Trophoblast cell (in vitro differentiated cells and primary cell): ENCODE results near the gene TTLL11.
"Not testable (repeated sequence)": the region's sequence is repeated elsewhere in the genome, so short reads cannot be mapped to it uniquely, and the experiment has no call there.

ENCODE experiments used
- DNase-seq, 2 donors: peaks; one replicate each; pipeline ENCODE4 v3.0.0-alpha.2; 2016
- H2AFZ ChIP-seq: 2 replicates; pipeline ENCODE4 v1.6.1; 2013; ENCODE audit warnings: low read length, moderate library complexity, mild to moderate bottlenecking; ENCODE audit not compliant: insufficient read depth, poor library complexity
- H2AK5ac ChIP-seq: 2 replicates; pipeline ENCODE4 v1.6.1; 2013; ENCODE audit warnings: mild to moderate bottlenecking, low read length
- H2BK120ac ChIP-seq: 2 replicates; pipeline ENCODE4 v1.6.1; 2013; ENCODE audit warnings: low read length, mild to moderate bottlenecking, moderate library complexity; ENCODE audit not compliant: insufficient read depth, poor library complexity
- H2BK12ac ChIP-seq: 2 replicates; pipeline ENCODE4 v1.6.1; 2013; ENCODE audit warnings: mild to moderate bottlenecking, low read length, moderate library complexity
- H2BK5ac ChIP-seq: 2 replicates; pipeline ENCODE4 v1.6.1; 2013; ENCODE audit warnings: low read length, low read depth, moderate library complexity, mild to moderate bottlenecking; ENCODE audit not compliant: poor library complexity
- H3K14ac ChIP-seq: 2 replicates; pipeline ENCODE4 v1.6.1; 2013; ENCODE audit warnings: mild to moderate bottlenecking, low read length
- H3K18ac ChIP-seq: 2 replicates; pipeline ENCODE4 v1.6.1; 2013; ENCODE audit warnings: mild to moderate bottlenecking, low read length
- H3K23ac ChIP-seq: 2 replicates; pipeline ENCODE4 v1.6.1; 2013; ENCODE audit warnings: low read length
- H3K27ac ChIP-seq: 2 replicates; pipeline ENCODE4 v1.5.1; 2013; ENCODE audit warnings: low read depth, mild to moderate bottlenecking, inconsistent platforms, low read length, moderate library complexity
- H3K27me3 ChIP-seq: 2 replicates; pipeline ENCODE4 v1.6.1; 2013; ENCODE audit warnings: inconsistent platforms, mild to moderate bottlenecking, low read length, moderate library complexity; ENCODE audit not compliant: insufficient read depth
- H3K36me3 ChIP-seq, 2 experiments: 1 replicate in 1 of 2; 2 replicates in 1 of 2; pipeline ENCODE4 v1.6.1; 2013; ENCODE audit warnings: low read length in 2 of 2, mild to moderate bottlenecking in 2 of 2, moderate library complexity in 1 of 2; ENCODE audit not compliant: insufficient read depth in 2 of 2, control insufficient read depth in 1 of 2
- H3K4ac ChIP-seq: 2 replicates; pipeline ENCODE4 v1.6.1; 2013; ENCODE audit warnings: low read depth, mild to moderate bottlenecking, low read length, moderate library complexity
- H3K4me1 ChIP-seq, 2 experiments: 1 replicate in 1 of 2; 2 replicates in 1 of 2; pipeline ENCODE4 v1.6.1; 2013; ENCODE audit warnings: low read length in 2 of 2, mild to moderate bottlenecking in 2 of 2, moderate library complexity in 1 of 2; ENCODE audit not compliant: insufficient read depth in 2 of 2, control insufficient read depth in 1 of 2
- H3K4me2 ChIP-seq: 2 replicates; pipeline ENCODE4 v1.6.1; 2013; ENCODE audit warnings: inconsistent platforms, mild to moderate bottlenecking, low read length, moderate library complexity
- H3K4me3 ChIP-seq: 2 replicates; pipeline ENCODE4 v1.5.1; 2013; ENCODE audit warnings: mild to moderate bottlenecking, low read depth, low read length, inconsistent platforms
- H3K79me1 ChIP-seq: one replicate; pipeline ENCODE4 v1.6.1; 2013; ENCODE audit warnings: low read length
- H3K79me2 ChIP-seq: 2 replicates; pipeline ENCODE4 v1.6.1; 2013; ENCODE audit warnings: low read length, mild to moderate bottlenecking; ENCODE audit not compliant: control insufficient read depth, insufficient read depth, poor library complexity
- H3K9ac ChIP-seq: 2 replicates; pipeline ENCODE4 v1.6.1; 2013; ENCODE audit warnings: mild to moderate bottlenecking, low read length
- H3K9me3 ChIP-seq: 2 replicates; pipeline ENCODE4 v1.6.1; 2013; ENCODE audit warnings: low read depth, mild to moderate bottlenecking, control low read depth, inconsistent platforms, low read length; ENCODE audit not compliant: insufficient read depth
- H4K12ac ChIP-seq: 2 replicates; pipeline ENCODE4 v1.6.1; 2013; ENCODE audit warnings: low read depth, mild to moderate bottlenecking, low read length, moderate library complexity
- H4K8ac ChIP-seq: 2 replicates; pipeline ENCODE4 v1.6.1; 2013; ENCODE audit warnings: low read depth, mild to moderate bottlenecking, low read length, moderate library complexity
- H4K91ac ChIP-seq: one replicate; pipeline ENCODE4 v1.6.1; 2013; ENCODE audit warnings: low read depth, mild to moderate bottlenecking, low read length, moderate library complexity
- WGBS: extraction: QIAGEN DNeasy Blood & Tissue Kit; methylation state at CpG from one replicate; pipeline ENCODE4 v1.1.7; 2013; ENCODE audit warnings: missing lambda C conversion rate; ENCODE audit not compliant: insufficient read length, insufficient coverage; ENCODE audit errors: extremely low coverage; 5-methylcytosine and 5-hydroxymethylcytosine counted together

TTLL11 gene

GRCh38 chr9:121800376-121800775 lies 292.7 kb downstream of the TTLL11 start:
- H2AFZ ChIP-seq: no peak overlapping the region
- H2AK5ac ChIP-seq: no peak overlapping the region
- H3K14ac ChIP-seq: no peak overlapping the region
- no peaks in the 10 kb centered on the region for H3K36me3 ChIP-seq
- H3K79me1 ChIP-seq: no peaks in the 10 kb centered on the region
- no peaks in the 10 kb centered on the region for H3K4me1 ChIP-seq
- H2BK12ac ChIP-seq: no peak overlapping the region
- H3K23ac ChIP-seq: no peak overlapping the region
- no peak overlapping the region for H3K4me3 ChIP-seq
- H2BK5ac ChIP-seq: no peak overlapping the region
- no peak overlapping the region for H3K9ac ChIP-seq
- no peak overlapping the region for H3K27ac ChIP-seq
- no peak overlapping the region for H4K8ac ChIP-seq
- no peak overlapping the region for H4K91ac ChIP-seq
- no CpG with 5 or more reads among the region's 10 CpGs for WGBS
- no peaks in the 10 kb centered on the region for H3K9me3 ChIP-seq
- H3K18ac ChIP-seq: no peak overlapping the region
- H4K12ac ChIP-seq: no peak overlapping the region
- H2BK120ac ChIP-seq: no peak overlapping the region
- H3K79me2 ChIP-seq: no peaks in the 10 kb centered on the region
- DNase-seq: no peak
- no peak overlapping the region for H3K4ac ChIP-seq
- no peak overlapping the region for H3K4me2 ChIP-seq
- no peaks in the 10 kb centered on the region for H3K27me3 ChIP-seq

GRCh38 chr9:121798941-121799340 lies 294.2 kb downstream of the TTLL11 start:
- no peaks in the 10 kb centered on the region for H3K36me3 ChIP-seq
- DNase-seq: no peak
- no peak overlapping the region for H3K23ac ChIP-seq
- H2BK12ac ChIP-seq: no peak overlapping the region
- H2BK120ac ChIP-seq: no peak overlapping the region
- H3K27me3 ChIP-seq: no peaks in the 10 kb centered on the region
- H4K91ac ChIP-seq: no peak overlapping the region
- H3K4me1 ChIP-seq: no peaks in the 10 kb centered on the region
- no peak overlapping the region for H3K9ac ChIP-seq
- no peak overlapping the region for H2AK5ac ChIP-seq
- H2BK5ac ChIP-seq: no peak overlapping the region
- H3K27ac ChIP-seq: no peak overlapping the region
- H3K14ac ChIP-seq: no peak overlapping the region
- H3K18ac ChIP-seq: no peak overlapping the region
- H3K4me3 ChIP-seq: no peak overlapping the region
- no peak overlapping the region for H4K8ac ChIP-seq
- no peak overlapping the region for H3K4me2 ChIP-seq
- no CpG with 5 or more reads among the region's 5 CpGs for WGBS
- H3K79me2 ChIP-seq: no peaks in the 10 kb centered on the region
- no peak overlapping the region for H2AFZ ChIP-seq
- H3K79me1 ChIP-seq: no peaks in the 10 kb centered on the region
- H3K4ac ChIP-seq: no peak overlapping the region
- no peaks in the 10 kb centered on the region for H3K9me3 ChIP-seq
- no peak overlapping the region for H4K12ac ChIP-seq

- Histone ChIP-seq H3K4me3 (no peak overlapping the region), H3K23ac (no peak overlapping the region), H2BK120ac (no peak overlapping the region), H3K14ac (no peak overlapping the region), H3K27ac (no peak overlapping the region), H3K79me1 (no peaks in the 10 kb centered on the region), H3K36me3 (no peaks in the 10 kb centered on the region), H4K12ac (no peak overlapping the region), H2AK5ac (no peak overlapping the region), H3K4me2 (no peak overlapping the region), H3K9me3 (no peaks in the 10 kb centered on the region), H3K9ac (no peak overlapping the region), H3K18ac (no peak overlapping the region), H4K8ac (no peak overlapping the region), H2BK12ac (no peak overlapping the region), H4K91ac (no peak overlapping the region), H2BK5ac (no peak overlapping the region), H2AFZ (no peak overlapping the region), H3K79me2 (no peaks in the 10 kb centered on the region), H3K4me1 (no peaks in the 10 kb centered on the region), H3K27me3 (no peaks in the 10 kb centered on the region), H3K4ac (no peak overlapping the region)
- DNase-seq: no peak
- no CpG with 5 or more reads among the region's 2 CpGs for WGBS
These were observed 296.0 kb downstream of the TTLL11 start for GRCh38 chr9:121797081-121797480.

- H4K12ac ChIP-seq, H3K9me3 ChIP-seq, H3K4me1 ChIP-seq, H3K18ac ChIP-seq, H3K4me3 ChIP-seq, H2AFZ ChIP-seq, H3K4me2 ChIP-seq, H3K14ac ChIP-seq, H3K79me1 ChIP-seq, H2AK5ac ChIP-seq, H2BK120ac ChIP-seq, H3K27ac ChIP-seq, H4K8ac ChIP-seq, H3K23ac ChIP-seq, DNase-seq, H2BK5ac ChIP-seq, H3K4ac ChIP-seq, H2BK12ac ChIP-seq, H3K27me3 ChIP-seq, H3K79me2 ChIP-seq, H4K91ac ChIP-seq, H3K36me3 ChIP-seq, H3K9ac ChIP-seq: not testable (repeated sequence)
- WGBS: no CpG with 5 or more reads among the region's 6 CpGs
These were observed 298.8 kb downstream of the TTLL11 start for GRCh38 chr9:121794334-121794733.
